ENCODE results near the gene COL24A1. TPM values are rescaled to one million over a fixed set of nuclear protein-coding genes. Genes with fewer than 3 reads are reported as not detected.

The COL24A1 gene
- total and polyA plus RNA-seq, 2 donors (not counting 1 experiment from before 2014, with no cell fraction given), result not detected

GRCh38 chr1:86153836-86154235 is 2.7 kb downstream of the COL24A1 start:
- no peak overlapping the region for H3K4me2 ChIP-seq (replicated peaks; ENCODE audit: low read depth, low read length, poor library complexity, severe bottlenecking)
- Mint-ChIP-seq H3K9me3 (ENCODE audit: insufficient read depth) (no peaks in the 10 kb centered on the region), H3K4me1 (peaks cover 7% of the 10 kb centered on the region), H3K27me3 (peaks cover 33% of the 10 kb centered on the region), H3K27ac (no peak overlapping the region), H3K4me3 (no peak overlapping the region)
- ATAC-seq (ENCODE audit: low read depth) (no peak), DNase-seq (no peak)
- no peaks in the 10 kb centered on the region for H3K9me3 ChIP-seq (ENCODE audit: control extremely low read depth in 1 of 3, control insufficient read depth in 2 of 3, insufficient read depth in 1 of 3, low read length in 2 of 3)
- H3K27me3 ChIP-seq (replicated peaks in 1 of 4; ENCODE audit: control extremely low read depth in 1 of 4, control insufficient read depth in 3 of 4, insufficient read depth in 4 of 4, low read length in 3 of 4), result peaks cover 0 to 29% (median 9%) of the 10 kb centered on the region in 4 experiments
- TF ChIP-seq EZH2 (IDR thresholded peaks at IDR 0.05; ENCODE audit: borderline replicate concordance, insufficient read depth, low read depth, low read length, poor library complexity, severe bottlenecking), result no peak
- TF ChIP-seq, protein P1, sequence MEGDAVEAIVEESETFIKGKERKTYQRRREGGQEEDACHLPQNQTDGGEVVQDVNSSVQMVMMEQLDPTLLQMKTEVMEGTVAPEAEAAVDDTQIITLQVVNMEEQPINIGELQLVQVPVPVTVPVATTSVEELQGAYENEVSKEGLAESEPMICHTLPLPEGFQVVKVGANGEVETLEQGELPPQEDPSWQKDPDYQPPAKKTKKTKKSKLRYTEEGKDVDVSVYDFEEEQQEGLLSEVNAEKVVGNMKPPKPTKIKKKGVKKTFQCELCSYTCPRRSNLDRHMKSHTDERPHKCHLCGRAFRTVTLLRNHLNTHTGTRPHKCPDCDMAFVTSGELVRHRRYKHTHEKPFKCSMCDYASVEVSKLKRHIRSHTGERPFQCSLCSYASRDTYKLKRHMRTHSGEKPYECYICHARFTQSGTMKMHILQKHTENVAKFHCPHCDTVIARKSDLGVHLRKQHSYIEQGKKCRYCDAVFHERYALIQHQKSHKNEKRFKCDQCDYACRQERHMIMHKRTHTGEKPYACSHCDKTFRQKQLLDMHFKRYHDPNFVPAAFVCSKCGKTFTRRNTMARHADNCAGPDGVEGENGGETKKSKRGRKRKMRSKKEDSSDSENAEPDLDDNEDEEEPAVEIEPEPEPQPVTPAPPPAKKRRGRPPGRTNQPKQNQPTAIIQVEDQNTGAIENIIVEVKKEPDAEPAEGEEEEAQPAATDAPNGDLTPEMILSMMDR (IDR thresholded peaks at IDR 0.05), result no peak
- no peaks in the 10 kb centered on the region for H4K20me1 ChIP-seq (ENCODE audit: control insufficient read depth, insufficient read depth, low read length, poor library complexity, severe bottlenecking)
- intact Hi-C loops (cut with micrococcal nuclease), result no loop called here
- H3K4me3 ChIP-seq (ENCODE audit: control extremely low read depth in 1 of 5, extremely low read depth in 1 of 5, insufficient read depth in 1 of 5, low read depth in 2 of 5, low read length in 4 of 5), result no peak overlapping the region
- H2AFZ ChIP-seq (ENCODE audit: insufficient read depth, low read depth, low read length, poor library complexity, severe bottlenecking), result no peak overlapping the region
- H3K79me2 ChIP-seq (ENCODE audit: control insufficient read depth, insufficient read depth, low read length), result no peaks in the 10 kb centered on the region
- H3K4me1 ChIP-seq (ENCODE audit: control insufficient read depth in 2 of 2, insufficient read depth in 2 of 2, low read length in 2 of 2), result peaks cover 11 to 12% of the 10 kb centered on the region in 2 donors
- no peaks in the 10 kb centered on the region for H3K36me3 ChIP-seq (replicated peaks in 1 of 2; ENCODE audit: control extremely low read depth in 1 of 2, control insufficient read depth in 1 of 2, extremely low read depth in 1 of 2, insufficient read depth in 2 of 2, low read length in 1 of 2)
- no peak overlapping the region for H3K9ac ChIP-seq (ENCODE audit: low read length)
- no CpG with 5 or more reads among the region's 6 CpGs for WGBS (ENCODE audit: insufficient coverage)
- H3K27ac ChIP-seq (ENCODE audit: low read length in 2 of 2), result no peak overlapping the region
- ChIA-PET POLR2A (no interaction called here), CTCF (no interaction called here)

DNA sequence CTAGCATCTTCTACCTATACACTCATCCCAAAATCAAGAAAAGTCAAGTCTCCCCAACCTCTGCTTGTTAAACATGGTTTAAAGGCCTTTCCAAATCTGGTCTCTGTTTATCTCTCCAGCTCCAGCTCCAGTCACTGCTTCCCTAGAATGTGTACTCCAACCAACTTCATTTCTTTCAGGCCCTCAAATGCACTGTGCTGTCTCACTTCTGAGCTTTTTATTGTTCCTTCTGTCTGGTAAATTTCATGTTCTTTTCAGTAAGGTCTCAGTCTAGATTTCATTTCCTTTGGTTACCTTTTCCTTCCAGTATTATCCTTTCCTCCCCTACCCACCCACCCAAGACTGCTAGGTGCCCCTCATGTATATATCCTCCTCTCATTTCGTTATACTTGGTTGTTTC is 3.7 kb downstream of the COL24A1 start:
- no peak overlapping the region for H3K9ac ChIP-seq (ENCODE audit: low read length)
- no peak for TF ChIP-seq EZH2 (IDR thresholded peaks at IDR 0.05; ENCODE audit: borderline replicate concordance, insufficient read depth, low read depth, low read length, poor library complexity, severe bottlenecking)
- TF ChIP-seq, protein P1 (IDR thresholded peaks at IDR 0.05), result no peak
- no peak overlapping the region for H3K4me2 ChIP-seq (replicated peaks; ENCODE audit: low read depth, low read length, poor library complexity, severe bottlenecking)
- H3K4me1 ChIP-seq (ENCODE audit: control insufficient read depth in 2 of 2, insufficient read depth in 2 of 2, low read length in 2 of 2), result peaks cover 11 to 12% of the 10 kb centered on the region in 2 donors
- peaks cover 0 to 29% (median 9%) of the 10 kb centered on the region in 4 experiments for H3K27me3 ChIP-seq (replicated peaks in 1 of 4; ENCODE audit: control extremely low read depth in 1 of 4, control insufficient read depth in 3 of 4, insufficient read depth in 4 of 4, low read length in 3 of 4)
- no peaks in the 10 kb centered on the region for H4K20me1 ChIP-seq (ENCODE audit: control insufficient read depth, insufficient read depth, low read length, poor library complexity, severe bottlenecking)
- Mint-ChIP-seq H3K9me3 (ENCODE audit: insufficient read depth) (no peaks in the 10 kb centered on the region), H3K4me1 (peaks cover 7% of the 10 kb centered on the region), H3K27me3 (peaks cover 30% of the 10 kb centered on the region), H3K4me3 (no peak overlapping the region), H3K27ac (no peak overlapping the region)
- no CpG with 5 or more reads among the region's 1 CpG for WGBS (ENCODE audit: insufficient coverage)
- no peak overlapping the region for H2AFZ ChIP-seq (ENCODE audit: insufficient read depth, low read depth, low read length, poor library complexity, severe bottlenecking)
- H3K36me3 ChIP-seq (replicated peaks in 1 of 2; ENCODE audit: control extremely low read depth in 1 of 2, control insufficient read depth in 1 of 2, extremely low read depth in 1 of 2, insufficient read depth in 2 of 2, low read length in 1 of 2), result no peaks in the 10 kb centered on the region
- DNase-seq (no peak), ATAC-seq (ENCODE audit: low read depth) (no peak)
- no peak overlapping the region for H3K27ac ChIP-seq (ENCODE audit: low read length in 2 of 2)
- H3K9me3 ChIP-seq (ENCODE audit: control extremely low read depth in 1 of 3, control insufficient read depth in 2 of 3, insufficient read depth in 1 of 3, low read length in 2 of 3), result no peaks in the 10 kb centered on the region
- CTCF ChIA-PET, result no interaction called here
- POLR2A ChIA-PET, result no interaction called here
- no peak overlapping the region for H3K4me3 ChIP-seq (ENCODE audit: control extremely low read depth in 1 of 5, extremely low read depth in 1 of 5, insufficient read depth in 1 of 5, low read depth in 2 of 5, low read length in 4 of 5)
- intact Hi-C loops (cut with micrococcal nuclease), result no loop called here
- H3K79me2 ChIP-seq (ENCODE audit: control insufficient read depth, insufficient read depth, low read length), result no peaks in the 10 kb centered on the region
